Esophagus muscularis mucosa (tissue), 4 donors: ENCODE measurements around the gene RGSL1. TPM values are rescaled to one million over a fixed set of nuclear protein-coding genes. Genes with fewer than 3 reads are reported as not detected.

Source experiments
- DNase-seq: peaks from one replicate; pipeline ENCODE4 v3.0.0-alpha.2; 2017; ENCODE audit errors: extremely low spot score
- H3K27ac ChIP-seq, 4 donors: fragments of 200-600 bp; sonication (generic); replicated peaks in 1 of 4; 1 replicate in 3 of 4; 2 replicates in 1 of 4; pipeline ENCODE4 v1.5.1; 2016 to 2019; ENCODE audit warnings: mild to moderate bottlenecking in 1 of 4
- H3K27me3 ChIP-seq, 4 donors: fragments of 200-600 bp; sonication (generic); one replicate each; pipeline versions ENCODE4 v1.5.1 to v1.6.0; 2016 to 2019
- H3K36me3 ChIP-seq, 4 donors: fragments of 200-600 bp; sonication (generic); one replicate each; pipeline ENCODE4 v1.5.1; 2016 to 2019
- H3K4me1 ChIP-seq, 4 donors: fragments of 200-600 bp; sonication (generic); one replicate each; pipeline ENCODE4 v1.5.1; 2016 to 2019
- H3K4me3 ChIP-seq, 4 donors: fragments of 200-600 bp; sonication (generic); 1 replicate in 2 of 4; 2 replicates in 2 of 4; pipeline ENCODE4 v1.5.1; 2016 to 2019; ENCODE audit warnings: mild to moderate bottlenecking in 4 of 4, moderate library complexity in 1 of 4
- H3K9me3 ChIP-seq, 4 donors: fragments of 200-600 bp; sonication (generic); 1 replicate in 3 of 4; 2 replicates in 1 of 4; pipeline ENCODE4 v1.5.1; 2016 to 2019
- CTCF ChIP-seq, 3 experiments: fragments of 200-600 bp in 2 of 3; fragments of 450-650 bp in 1 of 3; sonication (generic) in 2 of 3; IDR thresholded peaks; one replicate each; pipeline ENCODE4 v1.5.1; 2017 to 2019; ENCODE audit warnings: antibody characterized with exemption in 3 of 3, mild to moderate bottlenecking in 2 of 3, moderate library complexity in 1 of 3
- EP300 ChIP-seq: sonication (generic); formaldehyde crosslinking; IDR thresholded peaks from one replicate; pipeline ENCODE4 v1.6.1; 2017; ENCODE audit warnings: antibody characterized with exemption
- POLR2A ChIP-seq: fragments of 450-650 bp; IDR thresholded peaks from one replicate; pipeline ENCODE4 v1.6.1; 2017; ENCODE audit warnings: antibody characterized with exemption, moderate library complexity, mild to moderate bottlenecking, low read depth
- POLR2AphosphoS5 ChIP-seq, 2 donors: sonication (generic); formaldehyde crosslinking; IDR thresholded peaks; one replicate each; pipeline ENCODE4 v1.6.1; 2017; ENCODE audit warnings: antibody characterized with exemption in 2 of 2
- WGBS: methylation state at CpG from one replicate; pipeline ENCODE4 v1.1.5; 2018; 5-methylcytosine and 5-hydroxymethylcytosine counted together
- intact Hi-C: fragments of 100-400 bp; cut with DNase I; formaldehyde crosslinking; loops from one replicate; pipeline ENCODE4 v1.15.1; 2023
- total RNA-seq, 4 donors: library from RNA; depleted of rRNA; stranded (reverse); fragments of >200 nt; gene quantifications; one replicate each; pipeline versions ENCODE4 v1.1.0 to v1.2.1, GENCODE V29; 2016

RGSL1 gene
- total RNA-seq, 4 donors from 2014 or later = not detected

- H3K4me3 ChIP-seq = no peak overlapping the region
- TF ChIP-seq CTCF (IDR thresholded peaks at IDR 0.05) (no peak), POLR2A (no peak)
- WGBS = 83% methylated on average over 2 of the region's 2 CpGs
- intact Hi-C loops = no loop called here
- H3K27ac ChIP-seq = no peak overlapping the region
- H3K27me3 ChIP-seq = no peaks in the 10 kb centered on the region
- H3K4me1 ChIP-seq = no peaks in the 10 kb centered on the region
- H3K9me3 ChIP-seq = peaks cover 0 to 16% (median 3%) of the 10 kb centered on the region in 4 donors
- DNase-seq = no peak
- no peaks in the 10 kb centered on the region for H3K36me3 ChIP-seq
Observed at GRCh38 chr1:182552527-182552926, 102.6 kb downstream of the RGSL1 start.

GRCh38 chr1:182555493-182555892 lies 105.5 kb downstream of the RGSL1 start:
- Histone ChIP-seq H3K4me3 (no peak overlapping the region), H3K4me1 (no peaks in the 10 kb centered on the region), H3K9me3 (peaks cover 0 to 16% (median 3%) of the 10 kb centered on the region in 4 donors), H3K27me3 (no peaks in the 10 kb centered on the region), H3K36me3 (no peaks in the 10 kb centered on the region), H3K27ac (no peak overlapping the region)
- WGBS = 100% methylated on average over 1 of the region's 1 CpG
- no peak for TF ChIP-seq POLR2A
- TF ChIP-seq CTCF (IDR thresholded peaks at IDR 0.05) = no peak
- no peak for TF ChIP-seq EP300
- TF ChIP-seq POLR2AphosphoS5 (IDR thresholded peaks at IDR 0.05) = no peak
- peak; percentile 66 for DNase-seq
- intact Hi-C loops = no loop called here

GRCh38 chr1:182556279-182556678 lies 106.3 kb downstream of the RGSL1 start:
- TF ChIP-seq POLR2AphosphoS5 (IDR thresholded peaks at IDR 0.05) (no peak), EP300 (no peak), POLR2A (no peak), CTCF (IDR thresholded peaks at IDR 0.05) (no peak)
- intact Hi-C loops = no loop called here
- Histone ChIP-seq H3K4me1 (no peaks in the 10 kb centered on the region), H3K9me3 (peaks cover 0 to 16% (median 3%) of the 10 kb centered on the region in 4 donors), H3K4me3 (no peak overlapping the region), H3K27ac (no peak overlapping the region), H3K36me3 (no peaks in the 10 kb centered on the region), H3K27me3 (no peaks in the 10 kb centered on the region)
- no peak for DNase-seq

GRCh38 chr1:182560392-182560984 lies 110.5 kb downstream of the RGSL1 start:
- Histone ChIP-seq H3K4me1 (no peaks in the 10 kb centered on the region), H3K9me3 (no peaks in the 10 kb centered on the region), H3K27me3 (no peaks in the 10 kb centered on the region), H3K4me3 (no peak overlapping the region), H3K36me3 (no peaks in the 10 kb centered on the region), H3K27ac (no peak overlapping the region)
- peak; percentile 64 for DNase-seq
- intact Hi-C loops = no loop called here
- 74% methylated on average over 7 of the region's 7 CpGs for WGBS
- no peak for TF ChIP-seq EP300
- TF ChIP-seq POLR2AphosphoS5 (IDR thresholded peaks at IDR 0.05) = no peak
- TF ChIP-seq POLR2A = no peak
- no peak for TF ChIP-seq CTCF (IDR thresholded peaks at IDR 0.05)

- H3K9me3 ChIP-seq = peaks cover 0 to 2% (median 0%) of the 10 kb centered on the region in 4 donors
- 42% methylated on average over 4 of the region's 4 CpGs for WGBS
- no peaks in the 10 kb centered on the region for H3K36me3 ChIP-seq
- TF ChIP-seq POLR2AphosphoS5 (IDR thresholded peaks at IDR 0.05) = no peak
- no peak for TF ChIP-seq EP300
- no peak for TF ChIP-seq CTCF (IDR thresholded peaks at IDR 0.05)
- TF ChIP-seq POLR2A = no peak
- H3K27me3 ChIP-seq = no peaks in the 10 kb centered on the region
- peak; percentile 24 for DNase-seq
- H3K4me3 ChIP-seq = no peak overlapping the region
- intact Hi-C loops = no loop called here
- H3K27ac ChIP-seq = no peak overlapping the region
- no peaks in the 10 kb centered on the region for H3K4me1 ChIP-seq
Observed at GRCh38 chr1:182561456-182561855, 111.5 kb downstream of the RGSL1 start.
